BJ (cell line): ENCODE measurements around the gene GALNT12. TPM values are rescaled to one million over a fixed set of nuclear protein-coding genes. Genes with fewer than 3 reads are reported as not detected.

Experiments used
- CTCF ChIA-PET: fragments of 350-600 bp; formaldehyde crosslinking; extraction: SDS; loops from one replicate; lab custom pipeline; 2021; ENCODE audit warnings: antibody characterized with exemption, inconsistent platforms; lab: Yijun Ruan, JAX
- POLR2A ChIA-PET: fragments of 300-600 bp; sonication (Branson Sonifier 250); formaldehyde crosslinking; extraction: SDS; loops from one replicate; lab custom pipeline; 2021; ENCODE audit warnings: antibody characterized with exemption; lab: Charles Lee
- DNase-seq: peaks from one replicate; pipeline ENCODE4 v3.0.0-alpha.2; 2011; ENCODE audit warnings: low read depth
- H3K27me3 ChIP-seq: 2 replicates; pipeline ENCODE4 v1.6.0; 2011; ENCODE audit warnings: low read length; ENCODE audit not compliant: control insufficient read depth, insufficient read depth
- H3K36me3 ChIP-seq: 2 replicates; pipeline ENCODE4 v1.5.1; 2011; ENCODE audit warnings: low read length; ENCODE audit not compliant: control insufficient read depth, insufficient read depth
- H3K4me3 ChIP-seq: 2 replicates; pipeline ENCODE4 v1.5.1; 2011; ENCODE audit warnings: low read depth, mild to moderate bottlenecking, control low read depth, low read length
- CTCF ChIP-seq: IDR thresholded peaks from 2 replicates; pipeline ENCODE4 v1.5.1; 2011; ENCODE audit warnings: low read depth, mild to moderate bottlenecking, control low read depth, inconsistent platforms, low read length, moderate library complexity; ENCODE audit not compliant: insufficient read depth
- polyA plus RNA-seq: library from polyadenylated mRNA; depleted of rRNA; stranded (reverse); fragments of >200 nt; gene quantifications from 2 replicates; pipeline ENCODE4 v1.2.3, GENCODE V29; 2011

GALNT12 gene
- polyA plus RNA-seq, 1 experiment: 4.2 TPM

- no peak overlapping the region for H3K4me3 ChIP-seq
- no peaks in the 10 kb centered on the region for H3K36me3 ChIP-seq
- TF ChIP-seq CTCF: no peak
- ChIA-PET CTCF (interaction anchor here (2.3 kb wide), 1 partner anchor 9 kb away, joined by 13 read pairs; the partner anchor contains the start of gene GALNT12), POLR2A (no interaction called here)
- no peaks in the 10 kb centered on the region for H3K27me3 ChIP-seq
- no peak for DNase-seq
Measured at GRCh38 chr9:98797491-98797890, 10.0 kb upstream of the GALNT12 start.

- ChIA-PET CTCF (interaction anchor here (2.3 kb wide), 1 partner anchor 8 kb away, joined by 13 read pairs; the partner anchor contains the start of gene GALNT12), POLR2A (no interaction called here)
- no peak for DNase-seq
- 0 out of 2 replicates have a peak, but pooled peaks cover 3% of the 10 kb centered on the region for H3K27me3 ChIP-seq
- no peak overlapping the region for H3K4me3 ChIP-seq
- H3K36me3 ChIP-seq: no peaks in the 10 kb centered on the region
- no peak for TF ChIP-seq CTCF
Measured at GRCh38 chr9:98798254-98798653, 9.2 kb upstream of the GALNT12 start.

- Histone ChIP-seq H3K4me3 (no peak overlapping the region), H3K36me3 (no peaks in the 10 kb centered on the region), H3K27me3 (peaks cover 11% of the 10 kb centered on the region)
- ChIA-PET CTCF (interaction anchor here (0.6 to 1.8 kb wide), 5 partner anchors 9 to 546 kb away, joined by 3 to 7 read pairs (median 3); partner anchors contain the start of gene TBC1D2), POLR2A (no interaction called here)
- TF ChIP-seq CTCF: no peak
- DNase-seq: no peak
Measured at GRCh38 chr9:98801561-98801960, 5.9 kb upstream of the GALNT12 start.

GRCh38 chr9:98801969-98802371 lies 5.5 kb upstream of the GALNT12 start:
- H3K4me3 ChIP-seq: no peak overlapping the region
- POLR2A ChIA-PET: interaction anchor here (0.6 kb wide), 1 partner anchor 1515 kb away, joined by 6 read pairs; no protein-coding TSS in a partner anchor
- no peak for TF ChIP-seq CTCF
- no peaks in the 10 kb centered on the region for H3K36me3 ChIP-seq
- no peak for DNase-seq
- CTCF ChIA-PET: interaction anchor here (0.6 to 1.8 kb wide), 2 partner anchors 10 to 154 kb away, joined by 4 to 7 read pairs; no protein-coding TSS in a partner anchor
- H3K27me3 ChIP-seq: peaks cover 13% of the 10 kb centered on the region

- POLR2A ChIA-PET: no interaction called here
- CTCF ChIA-PET: no interaction called here
- TF ChIP-seq CTCF: no peak
- Histone ChIP-seq H3K4me3 (no peak overlapping the region), H3K27me3 (peaks cover 14% of the 10 kb centered on the region), H3K36me3 (no peaks in the 10 kb centered on the region)
- DNase-seq: no peak
Measured at GRCh38 chr9:98804083-98804482, 3.4 kb upstream of the GALNT12 start.
